Kidney epithelial cell (primary cell): ENCODE measurements around the gene WDR62. TPM values are rescaled to one million over a fixed set of nuclear protein-coding genes. Genes with fewer than 3 reads are reported as not detected.
A peak's percentile ranks its signal among the peaks of the same experiment; 100 is the strongest.

Source experiments
- DNase-seq: peaks from one replicate; pipeline ENCODE4 v3.0.0-alpha.2; 2010; ENCODE audit warnings: low read depth
- H3K27me3 ChIP-seq: 2 replicates; pipeline ENCODE4 v1.6.0; 2011; ENCODE audit warnings: low read length; ENCODE audit not compliant: control insufficient read depth, insufficient read depth
- H3K36me3 ChIP-seq: 2 replicates; pipeline ENCODE4 v1.5.1; 2011; ENCODE audit warnings: low read length; ENCODE audit not compliant: control insufficient read depth, insufficient read depth
- H3K4me3 ChIP-seq: 2 replicates; pipeline ENCODE4 v1.5.1; 2011; ENCODE audit warnings: low read depth, mild to moderate bottlenecking, control low read depth, low read length
- total RNA-seq: library from RNA; depleted of rRNA; stranded (reverse); fragments of >200 nt; gene quantifications from 2 replicates; pipeline ENCODE4 v1.2.3, GENCODE V29; 2015
- TF ChIP-seq, protein P1 (sequence below): IDR thresholded peaks from 2 replicates; pipeline ENCODE4 v1.5.1; 2011; ENCODE audit warnings: mild to moderate bottlenecking, moderate library complexity, low read length, control low read depth, inconsistent platforms; ENCODE audit not compliant: insufficient read depth, poor library complexity, severe bottlenecking

The WDR62 gene
- total RNA-seq, result 1.8 and 2.8 TPM in 2 replicates

DNA sequence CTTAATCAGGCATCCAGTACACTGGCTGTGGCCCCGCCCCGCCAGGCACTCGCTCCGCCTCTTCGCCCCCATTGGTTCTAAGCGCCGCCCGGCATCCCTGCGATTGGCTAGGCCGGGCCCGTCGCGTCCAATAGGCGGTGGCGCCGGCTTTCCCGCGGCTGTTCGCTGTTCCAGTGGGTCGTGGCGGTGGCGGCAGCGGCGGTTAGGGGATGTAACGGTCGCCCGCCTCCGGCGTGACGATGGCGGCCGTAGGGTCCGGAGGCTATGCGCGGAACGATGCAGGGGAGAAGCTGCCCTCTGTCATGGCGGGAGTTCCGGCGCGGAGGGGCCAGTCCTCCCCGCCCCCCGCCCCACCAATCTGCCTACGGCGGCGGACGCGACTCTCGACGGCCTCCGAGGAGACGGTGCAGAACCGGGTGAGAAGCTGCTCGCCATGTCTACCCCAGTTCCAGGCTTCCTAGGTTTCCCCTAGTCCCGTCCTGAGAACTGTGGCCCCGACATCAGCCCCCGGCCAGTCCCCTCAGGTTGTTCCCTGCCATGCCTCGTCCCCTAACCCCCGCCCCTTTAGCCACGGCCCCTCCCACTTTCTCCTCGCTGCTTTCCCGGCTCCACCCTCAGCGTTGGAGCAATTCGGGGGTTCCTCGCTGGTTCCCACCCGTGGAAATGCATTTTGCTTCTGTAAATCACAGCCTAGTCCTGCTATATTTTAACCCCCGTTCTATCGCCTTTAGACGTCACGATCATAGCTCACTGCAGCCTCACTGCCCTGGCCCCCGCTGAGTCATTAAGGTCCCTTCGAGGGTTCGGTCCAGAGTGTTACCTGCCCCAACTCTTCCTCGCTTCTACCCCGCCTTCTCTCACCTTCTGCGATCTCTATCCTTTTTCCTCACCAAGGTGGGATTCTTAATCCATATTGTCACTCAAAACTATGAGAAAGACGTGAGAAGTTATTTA is at the start of gene WDR62:
Gene WDR62 (plus strand): TSS at position 165 of the 954 bp plus-strand sequence. CDS start 75 bp downstream, at position 240.
- no peaks in the 10 kb centered on the region for H3K27me3 ChIP-seq
- H3K4me3 ChIP-seq, result peak within 1 kb of the TSS; percentile 83
- peak; percentile 54 for DNase-seq
- no peaks in the 10 kb centered on the region for H3K36me3 ChIP-seq
- TF ChIP-seq, protein P1, sequence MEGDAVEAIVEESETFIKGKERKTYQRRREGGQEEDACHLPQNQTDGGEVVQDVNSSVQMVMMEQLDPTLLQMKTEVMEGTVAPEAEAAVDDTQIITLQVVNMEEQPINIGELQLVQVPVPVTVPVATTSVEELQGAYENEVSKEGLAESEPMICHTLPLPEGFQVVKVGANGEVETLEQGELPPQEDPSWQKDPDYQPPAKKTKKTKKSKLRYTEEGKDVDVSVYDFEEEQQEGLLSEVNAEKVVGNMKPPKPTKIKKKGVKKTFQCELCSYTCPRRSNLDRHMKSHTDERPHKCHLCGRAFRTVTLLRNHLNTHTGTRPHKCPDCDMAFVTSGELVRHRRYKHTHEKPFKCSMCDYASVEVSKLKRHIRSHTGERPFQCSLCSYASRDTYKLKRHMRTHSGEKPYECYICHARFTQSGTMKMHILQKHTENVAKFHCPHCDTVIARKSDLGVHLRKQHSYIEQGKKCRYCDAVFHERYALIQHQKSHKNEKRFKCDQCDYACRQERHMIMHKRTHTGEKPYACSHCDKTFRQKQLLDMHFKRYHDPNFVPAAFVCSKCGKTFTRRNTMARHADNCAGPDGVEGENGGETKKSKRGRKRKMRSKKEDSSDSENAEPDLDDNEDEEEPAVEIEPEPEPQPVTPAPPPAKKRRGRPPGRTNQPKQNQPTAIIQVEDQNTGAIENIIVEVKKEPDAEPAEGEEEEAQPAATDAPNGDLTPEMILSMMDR, result no peak

DNA sequence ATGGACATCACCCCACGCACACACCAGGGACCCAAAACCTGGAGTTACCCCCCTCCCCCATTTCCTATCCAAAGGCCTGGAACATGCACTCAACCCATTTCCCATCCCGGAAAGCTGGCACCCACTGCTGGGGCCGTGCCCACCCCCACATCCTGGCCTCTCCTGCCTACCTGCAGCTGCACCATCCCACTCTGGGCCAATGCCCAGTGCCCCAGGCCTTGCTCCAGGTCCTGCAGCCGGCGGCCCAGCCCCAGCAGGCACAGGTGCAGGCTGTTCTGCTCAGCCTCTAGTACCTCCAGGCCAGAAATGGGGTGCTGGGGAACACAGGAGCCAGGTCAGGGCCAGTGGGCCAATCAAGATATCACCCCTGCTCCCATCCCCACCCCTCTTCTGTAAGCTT is 47.7 kb upstream of the WDR62 start:
- Histone ChIP-seq H3K27me3 (no peaks in the 10 kb centered on the region), H3K4me3 (no peak overlapping the region), H3K36me3 (no peaks in the 10 kb centered on the region)
- TF ChIP-seq, protein P1, result no peak
- DNase-seq, result no peak

DNA sequence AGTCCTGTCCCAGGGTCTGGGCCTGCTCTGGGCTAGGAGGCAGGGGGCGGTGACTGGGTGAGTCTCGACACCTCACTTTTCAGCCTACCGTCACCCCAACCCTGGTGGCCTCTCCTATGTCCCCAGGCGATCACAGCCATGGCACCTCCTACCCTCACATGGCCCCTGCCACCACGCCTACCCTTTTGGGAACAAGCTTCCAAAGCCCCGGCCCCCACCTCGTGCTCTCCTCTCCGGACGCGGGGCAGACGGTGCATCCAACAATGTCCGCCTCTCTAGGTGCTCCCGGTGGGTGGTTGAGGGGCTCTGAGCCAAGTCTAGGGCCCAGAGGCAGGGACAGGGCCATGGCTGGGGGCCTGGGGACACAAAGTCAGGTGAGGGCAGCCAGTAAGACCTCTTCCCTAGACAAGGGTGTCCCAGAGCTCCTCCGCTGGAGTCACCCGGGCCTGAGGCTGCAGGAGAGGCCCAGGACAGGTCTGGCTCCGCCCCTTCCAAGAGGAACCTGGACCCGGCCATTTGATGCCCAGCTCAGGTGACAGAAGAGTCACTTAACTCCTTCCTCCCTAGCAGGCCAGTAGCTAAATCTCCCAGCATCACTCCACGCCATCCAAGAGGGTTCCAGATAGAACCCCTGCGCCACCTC is 46.2 kb upstream of the WDR62 start, which contains the start of gene SYNE4:
Gene SYNE4 (minus strand): TSS at position 478 of the 643 bp plus-strand sequence. CDS start 132 bp downstream, at position 346.
- Histone ChIP-seq H3K36me3 (no peaks in the 10 kb centered on the region), H3K27me3 (no peaks in the 10 kb centered on the region), H3K4me3 (peak within 1 kb of the TSS; percentile 34)
- no peak for DNase-seq
- TF ChIP-seq, protein P1, result no peak

DNA sequence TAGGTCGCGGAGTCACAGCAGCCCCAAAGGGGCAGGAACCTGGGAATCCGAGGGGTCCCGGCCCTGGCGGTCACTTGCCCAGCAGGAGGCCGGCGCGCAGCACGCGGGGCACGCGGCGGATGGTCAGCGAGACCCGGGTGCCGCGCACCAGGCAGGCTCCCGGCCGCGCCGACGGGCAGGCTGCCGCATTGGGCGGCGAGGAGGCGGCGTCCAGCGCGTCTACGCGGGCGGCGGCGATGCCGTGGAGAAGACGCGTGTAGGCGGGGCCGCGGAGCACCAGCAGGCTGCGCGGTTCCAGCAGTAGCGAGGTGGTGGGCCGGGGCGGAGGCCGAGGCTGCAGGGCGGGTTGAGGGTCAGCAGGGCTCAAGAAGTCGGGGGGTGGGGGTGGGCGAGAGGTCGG is 45.5 kb upstream of the WDR62 start:
- Histone ChIP-seq H3K36me3 (no peaks in the 10 kb centered on the region), H3K27me3 (no peaks in the 10 kb centered on the region), H3K4me3 (peak overlapping the region; percentile 31)
- TF ChIP-seq, protein P1, result no peak
- no peak for DNase-seq

DNA sequence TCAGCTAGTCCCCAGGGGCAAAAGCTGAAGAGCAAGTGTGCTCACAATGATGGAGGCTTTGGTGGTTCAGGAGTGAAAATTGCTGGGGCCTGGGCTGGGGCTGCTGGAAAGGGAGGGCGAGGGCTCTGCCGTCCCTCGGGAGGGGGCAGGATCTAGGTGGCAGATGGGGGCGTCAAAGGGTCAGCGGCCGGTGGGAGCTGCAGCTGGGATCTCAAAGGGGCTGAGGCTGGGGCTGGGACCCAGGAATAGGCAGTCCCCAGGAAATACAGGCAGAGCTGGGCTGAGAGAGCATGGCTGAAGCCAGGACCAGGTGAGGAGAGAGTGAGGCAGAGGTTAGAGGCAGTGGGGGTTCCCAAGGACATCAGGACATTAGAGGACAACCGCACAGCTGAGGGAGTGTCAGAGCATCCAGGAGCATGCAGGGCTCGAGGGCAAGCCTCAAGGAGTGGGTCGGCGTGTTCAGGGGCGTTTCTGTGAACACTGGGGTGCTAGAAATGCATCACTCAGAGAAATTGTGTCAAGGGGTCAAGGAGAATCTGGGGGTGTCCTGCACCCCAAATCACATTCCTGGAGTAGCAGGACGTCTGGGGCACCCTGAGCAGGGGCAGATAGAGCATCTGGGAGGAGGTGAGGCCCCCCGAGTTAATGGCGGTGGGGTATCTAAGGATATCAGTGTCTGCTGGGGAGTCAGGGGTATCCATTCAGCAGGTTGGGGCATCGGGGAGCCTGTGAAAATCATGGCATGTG is 44.9 kb upstream of the WDR62 start:
- H3K4me3 ChIP-seq, result peak overlapping the region; percentile 31
- H3K27me3 ChIP-seq, result no peaks in the 10 kb centered on the region
- TF ChIP-seq, protein P1, result no peak
- no peaks in the 10 kb centered on the region for H3K36me3 ChIP-seq
- no peak for DNase-seq
